GM19035 (cell line): ENCODE measurements around the gene CORO2B.
"Not testable (repeated sequence)": the region's sequence is repeated elsewhere in the genome, so short reads cannot be mapped to it uniquely, and the experiment has no call there.

Experiments
- ATAC-seq: cut with Tn5 transposase; IDR thresholded peaks from one replicate; pipeline ENCODE4 v1.9.1; 2021; ENCODE audit not compliant: unreplicated experiment

CORO2B gene

GRCh38 chr15:68719051-68719450 is 140.3 kb downstream of the CORO2B start:
- ATAC-seq: no peak

GRCh38 chr15:68719672-68720071 is 140.9 kb downstream of the CORO2B start:
- no peak for ATAC-seq

- no peak for ATAC-seq
Measured at GRCh38 chr15:68721886-68722285, 143.1 kb downstream of the CORO2B start.

- no peak for ATAC-seq
Measured at GRCh38 chr15:68725736-68726135, 146.9 kb downstream of the CORO2B start.

- ATAC-seq: no peak
Measured at GRCh38 chr15:68726246-68726645, 147.5 kb downstream of the CORO2B start.

- no peak for ATAC-seq
Measured at GRCh38 chr15:68729789-68730411, 151.1 kb downstream of the CORO2B start.

GRCh38 chr15:68730471-68730919 is 151.7 kb downstream of the CORO2B start:
- ATAC-seq: no peak

- ATAC-seq: no peak
Measured at GRCh38 chr15:68730976-68731897, 152.4 kb downstream of the CORO2B start.

- ATAC-seq: no peak
Measured at GRCh38 chr15:68732451-68732850, 153.7 kb downstream of the CORO2B start.

GRCh38 chr15:68733666-68734065 is 154.9 kb downstream of the CORO2B start:
- no peak for ATAC-seq

- ATAC-seq: no peak
Measured at GRCh38 chr15:68734352-68734751, 155.6 kb downstream of the CORO2B start.

GRCh38 chr15:68734881-68735280 is 156.1 kb downstream of the CORO2B start:
- no peak for ATAC-seq

GRCh38 chr15:68735610-68736009 is 156.8 kb downstream of the CORO2B start:
- no peak for ATAC-seq

GRCh38 chr15:68739390-68740080 is 160.7 kb downstream of the CORO2B start:
- ATAC-seq: no peak

GRCh38 chr15:68743256-68743655 is 164.5 kb downstream of the CORO2B start:
- ATAC-seq: no peak

GRCh38 chr15:68749365-68749764 is 170.6 kb downstream of the CORO2B start:
- no peak for ATAC-seq

GRCh38 chr15:68749793-68750192 is 171.0 kb downstream of the CORO2B start:
- ATAC-seq: no peak

GRCh38 chr15:68751622-68752021 is 172.8 kb downstream of the CORO2B start:
- ATAC-seq: no peak

GRCh38 chr15:68755731-68756130 is 176.9 kb downstream of the CORO2B start:
- ATAC-seq: no peak

- not testable (repeated sequence) for ATAC-seq
Measured at GRCh38 chr15:68759982-68760579, 181.3 kb downstream of the CORO2B start.

GRCh38 chr15:68763063-68763462 is 184.3 kb downstream of the CORO2B start:
- no peak for ATAC-seq
